OCI-LY3 (cell line): ENCODE data around the gene RAB3D.

Source experiments
- EZH2phosphoT487 ChIP-seq: fragments of 200-600 bp; shearing (Covaris generic); IDR thresholded peaks from 2 replicates; pipeline ENCODE4 v1.6.1; 2018; ENCODE audit warnings: antibody characterized with exemption, mixed run types, low read depth
- TF ChIP-seq, protein P1 (sequence below): fragments of 200-600, 300-600 bp; sonication (generic); IDR thresholded peaks from 2 replicates; pipeline ENCODE4 v1.5.1; 2014; ENCODE audit warnings: antibody characterized with exemption, low read length, low read depth

DNA sequence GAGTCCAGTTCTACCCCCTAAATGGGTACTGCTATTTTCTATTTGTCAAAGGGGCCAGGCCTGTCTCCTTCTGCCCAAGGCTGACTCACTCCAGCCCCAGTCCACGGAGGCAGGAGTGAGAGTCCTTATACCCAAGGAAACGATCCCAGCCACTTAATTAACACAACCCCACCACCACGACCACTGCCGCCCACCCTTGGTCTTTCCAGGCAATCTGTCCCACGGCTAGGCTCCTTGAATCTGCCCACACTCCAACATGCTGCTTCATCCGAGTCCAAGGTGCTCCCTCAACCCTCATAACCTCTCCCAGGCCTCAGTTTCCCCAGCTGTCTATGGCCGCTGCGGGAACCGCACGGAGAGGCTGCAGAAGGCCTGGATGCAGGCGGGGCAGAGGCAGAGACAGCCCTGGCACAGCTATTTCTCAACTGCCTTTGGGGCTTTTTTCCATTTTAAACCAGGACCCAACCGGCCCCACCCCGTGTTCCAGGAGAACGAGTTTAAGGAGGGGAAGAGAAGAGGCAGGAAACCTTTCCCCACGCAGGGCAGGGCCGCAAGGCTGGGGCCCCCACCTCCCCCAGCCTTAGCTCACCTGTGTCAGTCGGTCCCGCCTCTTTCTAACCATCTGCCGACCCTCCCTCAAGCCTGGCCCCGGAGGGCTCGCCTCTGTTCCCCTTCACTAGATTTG, 746 bp downstream of the RAB3D start:
- TF ChIP-seq, protein P1, sequence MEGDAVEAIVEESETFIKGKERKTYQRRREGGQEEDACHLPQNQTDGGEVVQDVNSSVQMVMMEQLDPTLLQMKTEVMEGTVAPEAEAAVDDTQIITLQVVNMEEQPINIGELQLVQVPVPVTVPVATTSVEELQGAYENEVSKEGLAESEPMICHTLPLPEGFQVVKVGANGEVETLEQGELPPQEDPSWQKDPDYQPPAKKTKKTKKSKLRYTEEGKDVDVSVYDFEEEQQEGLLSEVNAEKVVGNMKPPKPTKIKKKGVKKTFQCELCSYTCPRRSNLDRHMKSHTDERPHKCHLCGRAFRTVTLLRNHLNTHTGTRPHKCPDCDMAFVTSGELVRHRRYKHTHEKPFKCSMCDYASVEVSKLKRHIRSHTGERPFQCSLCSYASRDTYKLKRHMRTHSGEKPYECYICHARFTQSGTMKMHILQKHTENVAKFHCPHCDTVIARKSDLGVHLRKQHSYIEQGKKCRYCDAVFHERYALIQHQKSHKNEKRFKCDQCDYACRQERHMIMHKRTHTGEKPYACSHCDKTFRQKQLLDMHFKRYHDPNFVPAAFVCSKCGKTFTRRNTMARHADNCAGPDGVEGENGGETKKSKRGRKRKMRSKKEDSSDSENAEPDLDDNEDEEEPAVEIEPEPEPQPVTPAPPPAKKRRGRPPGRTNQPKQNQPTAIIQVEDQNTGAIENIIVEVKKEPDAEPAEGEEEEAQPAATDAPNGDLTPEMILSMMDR: no peak
- no peak for TF ChIP-seq EZH2phosphoT487
